Hematopoietic multipotent progenitor cell treated with erythropoietin and hydrocortisone succinate and interleukin-3 and kit ligand, for 15 days (in vitro differentiated cells): ENCODE data around the gene SLCO3A1.
"Not testable (repeated sequence)": the region's sequence is repeated elsewhere in the genome, so short reads cannot be mapped to it uniquely, and the experiment has no call there.

Experiments used
- DNase-seq: peaks from one replicate; pipeline ENCODE4 v3.0.0-alpha.2; 2015; ENCODE audit warnings: low spot score

The SLCO3A1 gene

DNA sequence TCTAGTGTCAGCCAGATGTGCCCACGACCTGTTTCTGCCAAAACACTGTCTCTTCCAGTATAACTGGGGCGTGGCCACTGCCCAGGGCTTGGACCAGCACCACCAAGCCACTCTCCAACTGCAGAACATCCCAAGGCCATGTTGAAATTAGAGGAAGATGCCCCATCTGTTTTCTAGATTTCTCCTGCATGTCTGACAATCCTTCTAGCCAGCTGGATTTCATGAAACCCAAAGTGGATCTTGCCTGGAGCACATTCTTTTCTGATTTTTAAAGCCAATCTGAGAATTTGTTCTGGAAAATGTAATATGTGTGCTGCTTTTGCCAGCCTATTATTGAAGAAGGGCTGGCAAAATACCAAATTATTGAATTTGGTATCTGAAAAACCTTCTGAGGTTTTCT is 182.5 kb downstream of the SLCO3A1 start:
- no peak for DNase-seq

DNA sequence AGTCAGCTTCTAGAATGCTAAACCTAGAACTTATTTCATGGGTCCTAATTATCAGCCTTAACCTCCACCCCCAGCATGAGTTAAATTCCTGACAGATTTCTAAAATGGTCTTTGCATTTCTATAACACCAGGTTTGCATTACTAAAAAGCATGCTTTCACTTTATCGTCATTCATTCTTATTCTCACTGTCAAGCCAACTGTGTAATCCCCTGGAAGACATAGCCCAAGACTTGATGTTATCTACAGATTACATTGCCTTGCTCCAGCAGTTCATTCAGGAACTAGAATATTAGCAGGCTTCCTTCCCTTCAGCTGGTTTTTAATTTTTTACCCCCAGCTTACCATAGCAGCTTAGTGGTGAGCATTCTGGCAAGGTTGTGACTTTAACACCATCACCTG is 184.0 kb downstream of the SLCO3A1 start:
- no peak for DNase-seq

DNA sequence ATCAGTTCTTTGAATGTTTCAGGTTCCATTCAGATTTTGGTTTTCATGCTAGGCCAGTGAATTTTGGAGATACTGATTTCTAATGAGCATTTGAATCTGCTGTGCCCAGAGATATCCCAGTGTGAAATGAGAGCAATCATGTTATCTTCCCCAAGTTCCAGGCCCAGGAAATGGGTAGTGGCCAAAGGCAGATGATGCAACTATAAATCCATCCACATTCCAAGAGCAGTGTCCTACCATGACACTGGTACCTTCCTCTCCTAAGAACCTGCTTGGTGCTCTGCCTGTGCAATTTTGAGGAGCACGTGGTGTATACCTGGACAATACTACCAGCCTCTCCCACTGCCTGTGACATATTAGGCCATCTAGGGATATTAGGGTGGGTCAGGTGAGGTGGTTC is 186.8 kb downstream of the SLCO3A1 start:
- no peak for DNase-seq

DNA sequence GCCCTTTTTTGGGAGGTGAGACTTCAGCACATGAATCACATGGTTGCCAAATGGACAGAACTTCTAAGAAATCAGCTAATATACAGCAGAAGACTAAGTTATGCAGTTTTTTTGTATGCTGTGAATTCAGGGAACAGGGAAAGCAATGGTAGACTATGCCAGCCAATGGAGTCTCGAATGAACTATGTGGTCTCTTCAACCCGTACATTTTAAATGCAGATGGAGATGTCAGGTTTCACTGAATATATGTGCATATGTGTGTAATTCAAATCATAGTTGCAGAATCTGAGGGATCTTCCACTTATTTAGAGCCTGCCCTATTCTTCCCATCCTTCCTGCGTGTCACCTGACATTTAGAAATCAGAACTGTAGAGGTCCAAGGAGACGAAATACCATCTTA is 187.9 kb downstream of the SLCO3A1 start:
- DNase-seq, result no peak

DNA sequence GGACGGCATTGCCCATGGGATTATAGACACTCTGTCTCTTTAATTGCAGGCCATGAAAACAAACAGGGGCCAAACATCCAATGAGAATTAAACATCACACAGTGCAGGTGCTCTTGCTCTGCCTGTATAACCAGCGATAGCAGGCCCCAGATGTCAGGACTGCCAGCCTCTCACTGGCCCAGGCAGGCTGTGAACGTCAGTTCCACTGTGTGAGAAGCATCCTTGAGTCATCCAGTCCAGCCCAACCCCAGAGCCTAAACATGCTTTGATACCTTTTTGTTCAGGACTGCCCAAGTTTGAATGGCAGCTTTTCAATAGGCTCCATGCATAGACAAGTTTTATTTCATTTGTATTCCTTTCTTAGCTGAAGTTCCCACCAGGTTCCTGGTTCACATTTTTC is 189.8 kb downstream of the SLCO3A1 start:
- DNase-seq, result no peak

DNA sequence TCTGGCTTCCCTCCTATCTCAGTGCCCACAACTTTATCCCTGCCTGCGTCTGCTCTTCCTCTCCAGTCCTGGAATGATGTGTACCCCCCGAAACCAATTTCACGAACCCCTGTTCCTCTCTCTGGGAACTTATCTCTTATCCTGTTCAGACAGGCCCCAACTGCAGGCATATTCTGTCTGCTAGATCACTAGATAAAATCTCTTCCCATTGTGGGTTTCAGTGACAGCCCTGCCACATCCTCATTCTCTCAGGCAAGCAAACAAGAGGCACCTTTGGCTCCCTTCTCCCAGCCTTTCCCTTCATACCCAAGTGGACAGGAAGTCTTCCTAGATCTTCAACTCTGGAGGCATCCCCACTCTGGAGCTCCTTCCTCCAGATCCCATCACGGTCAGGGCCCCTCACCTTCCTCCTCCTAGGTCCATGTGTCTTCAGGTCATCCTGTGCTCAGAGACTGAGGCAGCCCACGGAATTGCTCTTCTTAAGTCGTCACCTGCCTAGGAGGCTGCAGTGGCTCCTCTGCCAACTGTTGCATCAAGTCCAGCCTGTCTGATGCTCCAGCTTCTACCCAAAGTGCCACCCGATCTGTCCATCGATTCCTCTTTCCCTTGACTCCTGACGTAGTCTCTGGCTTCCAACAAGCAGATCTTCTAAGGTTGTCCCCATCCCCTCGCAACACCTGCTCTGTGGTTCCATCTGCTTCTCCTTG is 190.8 kb downstream of the SLCO3A1 start:
- no peak for DNase-seq

DNA sequence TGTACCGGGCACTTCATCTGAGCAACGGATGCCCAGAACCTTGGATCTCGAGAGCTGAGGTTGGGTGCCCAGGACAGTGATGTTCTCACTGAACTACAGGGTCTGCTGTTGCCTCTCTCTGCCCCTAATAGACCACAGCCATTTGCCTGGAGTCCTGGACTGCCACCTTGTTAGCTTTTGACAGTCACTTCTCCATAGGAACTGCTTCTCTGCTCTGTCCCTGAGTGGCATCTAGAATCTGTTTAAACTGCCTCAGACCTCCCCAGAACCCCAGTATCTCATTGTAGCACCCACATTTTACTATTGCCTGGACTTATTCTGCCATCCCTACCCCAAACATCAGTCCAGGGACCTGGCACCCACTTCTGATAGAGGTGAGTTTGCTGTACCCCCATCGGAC is 194.4 kb downstream of the SLCO3A1 start:
- no peak for DNase-seq

DNA sequence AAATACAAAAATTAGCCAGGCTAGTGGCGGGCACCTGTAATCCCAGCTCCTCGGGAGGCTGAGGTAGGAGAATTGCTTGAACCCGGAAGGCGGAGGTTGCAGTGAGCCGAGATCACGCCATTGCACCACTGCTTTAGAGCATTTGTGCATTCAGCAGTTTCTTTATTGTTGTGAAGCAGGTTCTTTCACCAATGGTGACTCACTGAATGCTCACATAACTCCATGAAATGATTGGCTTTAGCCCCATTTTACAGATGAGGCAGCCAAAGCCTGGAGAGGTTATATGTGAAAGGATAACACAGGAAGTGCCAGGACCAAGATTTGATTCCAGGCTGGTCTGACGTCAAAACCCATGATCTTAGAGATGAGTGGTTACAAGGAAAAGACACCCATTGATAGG is 195.2 kb downstream of the SLCO3A1 start:
- DNase-seq, result no peak

DNA sequence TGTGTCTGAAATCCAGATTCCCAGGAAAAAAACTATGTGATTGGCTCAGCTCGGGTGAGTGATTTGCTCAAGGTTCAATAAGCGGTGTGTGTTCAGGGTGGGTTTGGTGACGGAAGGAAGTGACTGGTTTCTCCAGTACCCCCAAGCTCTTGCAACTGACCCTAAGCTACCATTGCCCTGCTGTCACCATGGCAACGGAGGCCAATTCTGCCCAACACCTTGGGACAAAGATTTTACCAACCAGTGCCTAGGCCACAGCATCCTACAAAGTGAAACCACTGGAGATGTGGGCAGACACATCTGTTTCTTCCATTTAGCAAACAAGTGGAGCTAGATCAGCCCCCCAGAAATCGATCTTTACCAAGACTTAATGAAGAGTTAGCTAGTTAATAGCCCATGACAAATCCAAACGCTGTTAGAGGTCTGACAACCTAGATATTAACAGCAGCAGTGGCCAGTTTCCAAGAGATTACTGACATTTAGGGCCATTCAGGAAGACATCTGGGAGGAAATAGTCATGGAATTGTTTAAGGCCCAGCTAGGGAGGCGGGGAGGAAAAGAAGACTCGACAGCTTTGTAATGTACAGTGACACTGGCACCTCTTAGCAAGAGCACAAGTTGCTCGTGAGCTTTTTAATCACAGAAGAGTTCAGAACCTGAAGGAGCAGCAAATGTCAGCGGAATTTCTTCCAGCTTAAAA is 195.9 kb downstream of the SLCO3A1 start:
- DNase-seq, result no peak

DNA sequence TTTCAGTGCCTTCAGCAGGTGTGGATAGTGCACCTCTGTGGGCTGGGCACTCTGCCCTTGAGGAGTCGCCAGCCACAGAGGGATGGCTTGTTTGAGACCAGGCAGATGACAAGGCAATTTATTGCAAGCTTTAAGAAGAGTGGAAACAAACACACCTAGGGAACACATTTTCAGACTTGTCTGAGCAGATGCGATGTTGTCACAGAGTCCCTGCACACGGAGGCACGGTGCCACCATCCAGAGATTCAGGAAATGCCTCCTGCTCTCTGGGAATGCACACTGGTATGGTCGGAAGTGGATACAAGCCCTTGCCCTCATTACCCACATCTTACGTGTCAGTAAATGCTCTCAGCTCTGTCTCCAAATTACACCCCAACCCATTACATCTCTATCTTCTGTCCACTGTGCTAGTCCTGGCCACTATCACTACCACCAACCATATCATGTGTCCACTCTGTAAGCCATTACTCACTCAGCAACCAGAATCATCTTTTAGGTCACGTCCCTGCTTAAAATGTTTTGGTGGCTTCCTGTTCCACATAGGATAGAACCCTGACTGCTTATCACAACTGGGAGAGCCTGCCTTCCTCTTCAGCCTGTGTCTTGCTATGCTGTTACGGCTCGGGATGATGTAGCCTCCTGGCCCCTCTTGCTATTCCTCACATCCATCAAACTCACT is 196.9 kb downstream of the SLCO3A1 start:
- DNase-seq, result no peak

DNA sequence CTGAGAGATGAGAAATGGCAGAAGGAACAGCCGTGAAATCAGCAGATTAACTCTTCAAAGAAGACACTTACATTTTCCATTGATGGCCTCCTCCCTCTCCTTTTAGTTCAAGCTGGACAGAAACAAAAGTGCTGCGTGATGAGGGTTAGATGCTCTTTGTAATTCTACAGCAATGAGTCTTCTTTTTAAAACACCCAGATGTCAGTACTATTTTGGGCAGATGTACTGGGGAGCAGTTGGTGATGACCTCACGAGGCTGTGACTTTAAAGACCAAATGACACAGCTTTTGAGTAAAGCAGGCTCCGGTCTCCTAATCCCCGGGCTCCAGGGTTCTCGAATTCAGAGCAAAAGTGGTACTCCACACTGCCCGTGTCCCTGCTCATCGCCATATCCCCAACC is 198.2 kb downstream of the SLCO3A1 start:
- no peak for DNase-seq

DNA sequence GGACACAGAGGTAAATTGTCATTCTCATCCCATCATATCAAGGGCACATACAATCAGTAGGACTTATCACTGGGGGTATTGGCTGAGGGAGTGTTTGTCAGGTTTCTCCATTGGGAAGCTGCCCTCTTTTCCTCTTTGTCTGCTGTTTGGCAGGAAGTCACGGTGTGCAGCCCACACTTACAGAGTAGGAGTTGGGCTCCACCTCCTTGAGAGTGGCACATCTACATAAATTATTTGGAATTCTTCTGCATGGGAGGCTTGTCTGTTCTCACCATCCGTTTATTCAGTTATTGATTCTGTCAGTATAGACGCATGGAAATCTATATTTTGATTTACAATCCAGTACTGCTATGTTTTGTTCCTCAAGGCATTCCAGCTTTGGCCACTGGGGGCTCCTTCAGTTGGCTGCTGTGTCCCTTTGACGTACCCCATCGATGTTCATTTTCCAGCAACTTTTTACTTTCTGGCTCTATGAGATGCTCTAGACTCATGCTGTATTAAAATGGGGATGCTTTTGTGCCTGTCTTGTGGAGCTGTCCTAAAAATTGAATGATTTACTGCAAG is 200.3 kb downstream of the SLCO3A1 start:
- no peak for DNase-seq

DNA sequence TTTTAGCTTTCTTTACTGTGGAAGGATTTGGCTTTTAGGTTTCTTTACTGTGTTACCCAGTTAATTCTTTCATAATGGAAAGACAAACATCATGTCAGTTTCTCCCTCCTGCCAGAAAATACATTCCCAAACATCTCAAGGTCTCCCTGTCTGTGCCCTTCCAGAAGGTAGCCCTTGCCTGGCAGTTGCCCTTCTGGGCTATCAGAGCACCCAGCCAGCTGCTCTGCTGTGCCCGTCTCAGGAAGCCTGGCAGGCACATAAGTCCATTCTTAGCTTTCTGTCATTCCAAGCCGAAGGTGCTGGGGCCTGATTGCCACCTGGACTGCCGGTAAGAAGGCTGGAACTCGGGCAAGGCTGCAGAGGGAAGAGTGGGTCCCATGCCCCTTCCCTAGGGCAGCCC is 203.4 kb downstream of the SLCO3A1 start:
- no peak for DNase-seq

DNA sequence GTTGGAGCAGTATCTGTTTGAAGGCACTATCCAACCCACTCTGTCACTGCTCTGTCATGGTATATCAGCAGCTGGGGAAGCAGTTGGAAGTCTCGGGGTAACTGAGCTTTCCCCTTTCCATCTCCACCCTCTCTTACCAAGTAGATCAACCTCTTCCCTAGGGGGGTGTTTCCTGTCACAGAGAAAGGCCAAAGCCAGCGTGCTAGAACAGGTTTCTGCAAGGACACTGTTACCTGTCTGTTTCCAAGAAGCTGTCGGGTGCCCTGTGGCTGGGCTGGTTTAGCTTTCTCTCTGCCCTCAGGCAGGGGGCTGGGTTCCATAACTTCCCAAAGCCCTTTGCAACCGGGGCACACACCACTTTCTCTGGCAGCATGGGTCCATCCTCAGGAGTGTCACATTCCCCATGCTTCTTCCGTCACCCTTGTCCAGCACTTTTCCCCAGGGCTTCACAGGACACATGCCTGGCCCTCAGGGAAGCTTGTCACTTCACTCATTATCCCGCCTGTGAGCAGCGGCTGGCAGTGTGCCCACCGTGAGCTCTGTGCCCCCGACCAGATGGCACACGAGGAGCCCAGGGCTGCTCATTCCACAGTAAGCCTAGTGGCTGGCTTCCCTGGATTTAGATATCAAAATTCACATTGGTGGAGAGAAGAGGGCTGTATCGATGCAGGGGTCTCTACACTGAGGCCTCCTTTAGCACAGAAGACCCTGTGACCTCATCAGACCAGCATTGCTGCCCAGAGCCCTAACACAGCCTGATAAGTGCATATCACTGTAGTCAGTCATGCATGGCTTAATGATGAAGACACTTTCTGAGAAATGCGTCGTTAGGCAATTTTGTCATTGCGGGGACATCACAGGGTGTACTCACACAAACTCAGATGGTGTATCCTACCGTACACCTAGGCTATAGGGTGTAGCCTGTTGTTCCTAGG is 205.8 kb downstream of the SLCO3A1 start:
- no peak for DNase-seq

DNA sequence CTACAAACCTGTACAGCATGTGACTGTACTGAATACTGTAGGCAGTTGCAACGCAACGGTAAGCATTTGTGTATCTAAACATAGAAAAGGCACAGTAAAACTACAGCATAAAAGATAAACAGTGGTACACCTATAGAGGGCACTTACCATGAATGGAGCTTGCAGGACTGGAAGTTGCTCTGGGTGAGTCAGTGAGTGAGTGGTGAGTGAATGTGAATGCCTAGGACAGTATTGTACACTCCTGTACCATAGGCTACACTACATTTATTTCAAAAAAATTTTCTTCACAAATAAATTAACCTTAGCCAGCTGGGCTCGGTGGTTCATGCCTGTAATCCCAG is 206.4 kb downstream of the SLCO3A1 start:
- not testable (repeated sequence) for DNase-seq

DNA sequence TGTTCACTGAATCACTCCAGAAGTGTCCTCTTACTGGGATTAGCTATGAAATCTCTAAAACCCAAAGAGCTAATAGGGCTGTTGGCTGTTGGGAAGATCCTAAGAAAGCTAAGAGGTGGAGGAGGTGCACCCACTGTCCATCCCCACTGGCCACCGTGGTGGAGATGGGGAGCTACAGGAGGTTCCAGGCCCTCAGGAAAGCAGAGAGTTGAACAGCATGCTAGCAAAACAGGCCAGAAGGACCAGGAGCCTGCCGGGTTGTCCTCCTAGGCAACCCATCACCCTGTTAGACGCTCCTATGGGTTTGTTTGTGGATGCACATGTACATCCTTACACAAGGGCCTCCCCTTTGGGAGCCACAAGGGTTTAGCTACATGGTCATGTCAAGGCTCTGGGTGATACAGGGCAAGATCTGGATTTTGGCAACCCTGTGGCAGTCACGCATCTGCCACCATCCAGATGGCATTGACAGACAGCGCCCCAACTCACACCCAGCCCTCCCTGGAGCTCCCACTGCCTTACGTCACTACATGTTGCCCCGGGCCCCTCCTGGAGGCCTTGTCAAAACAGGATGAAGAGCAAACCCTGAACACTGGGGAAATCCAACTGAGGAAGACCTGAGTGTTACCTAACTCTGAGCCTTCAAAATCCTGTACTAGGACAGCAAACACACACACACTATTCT is 208.1 kb downstream of the SLCO3A1 start:
- no peak for DNase-seq

DNA sequence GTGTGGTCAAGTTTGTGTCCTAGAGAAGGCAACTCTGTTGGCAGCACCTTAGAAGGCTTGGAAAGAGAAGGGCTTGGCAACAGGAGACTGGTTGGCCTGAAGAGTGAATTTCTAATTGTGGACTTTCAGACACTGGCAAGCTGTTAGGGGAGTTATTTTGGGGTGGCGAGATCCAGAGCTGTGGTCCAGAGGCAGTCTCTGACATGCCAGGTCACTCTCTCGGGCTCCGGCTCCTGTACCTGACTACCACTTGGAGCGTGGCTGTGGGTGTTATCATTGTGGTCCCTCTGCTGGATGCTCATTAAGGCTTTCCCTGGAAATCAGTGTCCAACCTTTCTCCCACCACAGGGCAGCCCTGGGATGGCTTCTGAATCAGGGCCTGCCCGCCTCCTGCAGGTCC is 209.0 kb downstream of the SLCO3A1 start:
- no peak for DNase-seq

DNA sequence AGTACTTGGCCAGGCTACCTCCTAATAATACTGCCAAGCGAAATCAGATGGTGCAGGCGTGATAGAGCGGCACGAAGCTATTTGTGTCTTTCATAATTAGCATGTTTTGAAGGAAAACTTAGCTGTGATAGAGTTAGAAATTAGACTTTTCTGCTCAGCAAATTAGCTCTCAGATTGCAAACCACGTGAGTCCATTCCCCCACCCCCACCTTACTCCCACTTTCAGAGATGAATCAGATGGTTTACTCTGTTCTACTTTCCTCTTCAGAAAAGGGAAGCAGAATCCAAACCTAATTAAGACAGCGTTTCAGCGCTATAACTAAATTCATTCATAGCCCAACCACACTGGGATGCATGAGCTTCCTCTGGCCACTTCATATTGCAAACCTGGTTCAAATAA is 214.6 kb downstream of the SLCO3A1 start:
- no peak for DNase-seq

DNA sequence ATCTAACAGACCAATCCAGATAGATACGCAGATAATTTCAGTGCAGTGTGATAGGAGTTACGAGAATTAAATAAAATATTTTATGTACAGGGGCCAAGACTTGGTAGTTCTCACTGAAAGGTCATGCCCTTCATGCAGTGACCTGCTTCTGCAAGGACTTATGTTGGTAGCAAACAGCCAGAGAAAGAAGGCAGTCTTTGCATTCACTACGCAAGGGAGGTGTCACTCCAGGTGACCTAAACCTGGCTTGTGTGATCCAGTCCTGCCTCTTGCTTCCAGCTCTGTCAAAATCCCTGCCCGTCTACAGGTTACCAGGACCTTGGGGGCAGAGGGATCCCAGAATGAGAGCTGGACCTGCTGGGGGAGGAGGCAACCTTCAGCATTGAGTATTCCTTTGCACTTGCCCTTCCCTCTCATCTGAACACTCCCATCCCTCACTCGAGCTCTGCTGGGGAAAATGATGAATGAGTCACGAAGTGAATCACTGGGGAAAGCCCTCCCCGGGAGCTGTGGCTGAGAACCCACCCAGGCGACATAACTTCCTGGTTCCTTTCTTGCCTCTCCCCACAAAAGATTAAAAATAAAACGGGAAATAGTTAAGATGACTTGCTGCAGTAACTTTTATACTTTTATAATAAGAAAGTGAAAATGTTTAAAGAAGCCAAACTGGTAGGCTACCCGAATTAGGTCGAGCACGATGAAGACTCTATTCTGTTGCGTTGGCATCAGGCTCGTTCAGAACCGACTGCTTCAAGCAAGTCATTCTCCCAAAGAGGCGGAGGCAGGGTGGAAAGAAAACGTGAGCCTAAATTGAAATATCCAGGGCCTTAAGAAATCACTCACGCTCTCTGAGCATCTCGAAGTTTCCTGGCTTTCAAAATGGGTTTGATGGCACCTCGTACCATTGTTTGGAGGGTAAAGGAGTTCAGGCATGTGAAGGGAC is 216.1 kb downstream of the SLCO3A1 start:
- DNase-seq, result no peak

DNA sequence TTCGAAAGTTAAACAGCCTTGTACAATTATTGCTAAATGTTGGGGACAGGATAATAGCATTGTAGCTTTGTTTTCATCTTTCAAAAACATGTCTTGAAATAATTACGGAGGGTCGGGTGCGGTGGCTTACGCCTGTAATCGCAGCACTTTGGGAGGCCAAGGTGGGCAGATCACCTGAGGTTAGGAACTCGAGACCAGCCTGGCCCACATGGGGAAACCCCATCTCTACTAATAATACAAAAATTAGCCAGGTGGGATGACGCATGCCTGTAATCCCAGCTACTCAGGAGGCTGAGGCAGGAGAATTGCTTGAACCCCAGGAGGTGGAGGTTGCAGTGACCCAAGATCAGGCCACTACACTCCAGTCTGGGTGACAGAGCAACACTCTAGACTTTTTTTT is 216.7 kb downstream of the SLCO3A1 start:
- not testable (repeated sequence) for DNase-seq
